Bronchial epithelial cell (primary cell): ENCODE results near the gene PSMC3. TPM values are rescaled to one million over a fixed set of nuclear protein-coding genes. Genes with fewer than 3 reads are reported as not detected.
A peak's percentile ranks its signal among the peaks of the same experiment; 100 is the strongest.

Source experiments
- DNase-seq: peaks from one replicate; pipeline ENCODE4 v3.0.0-alpha.2; 2010; ENCODE audit warnings: low read depth
- FAIRE-seq: peaks from 2 replicates; lab custom pipeline; 2011; peaks lifted over from hg19 to GRCh38; lab: Jason Lieb, UNC
- H3K27me3 ChIP-seq: 2 replicates; pipeline ENCODE4 v1.5.1; 2011; ENCODE audit warnings: low read length; ENCODE audit not compliant: control insufficient read depth, insufficient read depth
- H3K36me3 ChIP-seq: 2 replicates; pipeline ENCODE4 v1.5.1; 2011; ENCODE audit warnings: low read length; ENCODE audit not compliant: control insufficient read depth, insufficient read depth
- H3K4me3 ChIP-seq: 2 replicates; pipeline ENCODE4 v1.5.1; 2011; ENCODE audit warnings: mild to moderate bottlenecking, low read depth, low read length, control low read depth
- total RNA-seq: library from RNA; depleted of rRNA; stranded (reverse); fragments of >200 nt; gene quantifications from 2 replicates; pipeline ENCODE4 v1.2.1, GENCODE V29; 2014
- TF ChIP-seq, protein P1 (sequence below): IDR thresholded peaks from 2 replicates; pipeline ENCODE4 v1.5.1; 2011; ENCODE audit warnings: mild to moderate bottlenecking, moderate library complexity, low read length, control low read depth, inconsistent platforms; ENCODE audit not compliant: insufficient read depth, severe bottlenecking

PSMC3 gene
- total RNA-seq, 1 donor from 2014 or later, result 141 TPM

DNA sequence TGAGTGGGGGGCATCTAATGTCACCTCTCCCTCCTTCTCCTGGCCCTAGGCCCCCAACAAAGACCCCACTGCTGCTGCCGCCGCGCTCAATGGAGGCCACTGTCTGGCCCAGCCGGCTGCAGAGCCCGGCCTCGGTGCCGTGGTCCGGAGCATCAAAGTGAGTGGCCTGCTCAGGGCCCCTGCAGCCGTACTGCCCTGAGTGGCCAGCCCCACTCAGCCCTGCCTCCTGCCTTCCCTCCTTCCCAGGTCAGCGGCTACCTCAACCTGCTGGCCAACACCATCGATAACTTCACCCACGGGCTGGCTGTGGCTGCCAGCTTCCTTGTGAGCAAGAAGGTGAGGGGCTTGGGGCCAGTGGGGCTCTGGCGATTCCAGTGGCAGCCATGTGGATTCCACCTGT lies 12.9 kb downstream of the PSMC3 start:
- TF ChIP-seq, protein P1, sequence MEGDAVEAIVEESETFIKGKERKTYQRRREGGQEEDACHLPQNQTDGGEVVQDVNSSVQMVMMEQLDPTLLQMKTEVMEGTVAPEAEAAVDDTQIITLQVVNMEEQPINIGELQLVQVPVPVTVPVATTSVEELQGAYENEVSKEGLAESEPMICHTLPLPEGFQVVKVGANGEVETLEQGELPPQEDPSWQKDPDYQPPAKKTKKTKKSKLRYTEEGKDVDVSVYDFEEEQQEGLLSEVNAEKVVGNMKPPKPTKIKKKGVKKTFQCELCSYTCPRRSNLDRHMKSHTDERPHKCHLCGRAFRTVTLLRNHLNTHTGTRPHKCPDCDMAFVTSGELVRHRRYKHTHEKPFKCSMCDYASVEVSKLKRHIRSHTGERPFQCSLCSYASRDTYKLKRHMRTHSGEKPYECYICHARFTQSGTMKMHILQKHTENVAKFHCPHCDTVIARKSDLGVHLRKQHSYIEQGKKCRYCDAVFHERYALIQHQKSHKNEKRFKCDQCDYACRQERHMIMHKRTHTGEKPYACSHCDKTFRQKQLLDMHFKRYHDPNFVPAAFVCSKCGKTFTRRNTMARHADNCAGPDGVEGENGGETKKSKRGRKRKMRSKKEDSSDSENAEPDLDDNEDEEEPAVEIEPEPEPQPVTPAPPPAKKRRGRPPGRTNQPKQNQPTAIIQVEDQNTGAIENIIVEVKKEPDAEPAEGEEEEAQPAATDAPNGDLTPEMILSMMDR, result no peak
- H3K4me3 ChIP-seq, result no peak overlapping the region
- no peak for DNase-seq
- no peak for FAIRE-seq
- peaks cover 33% of the 10 kb centered on the region for H3K36me3 ChIP-seq
- no peaks in the 10 kb centered on the region for H3K27me3 ChIP-seq

DNA sequence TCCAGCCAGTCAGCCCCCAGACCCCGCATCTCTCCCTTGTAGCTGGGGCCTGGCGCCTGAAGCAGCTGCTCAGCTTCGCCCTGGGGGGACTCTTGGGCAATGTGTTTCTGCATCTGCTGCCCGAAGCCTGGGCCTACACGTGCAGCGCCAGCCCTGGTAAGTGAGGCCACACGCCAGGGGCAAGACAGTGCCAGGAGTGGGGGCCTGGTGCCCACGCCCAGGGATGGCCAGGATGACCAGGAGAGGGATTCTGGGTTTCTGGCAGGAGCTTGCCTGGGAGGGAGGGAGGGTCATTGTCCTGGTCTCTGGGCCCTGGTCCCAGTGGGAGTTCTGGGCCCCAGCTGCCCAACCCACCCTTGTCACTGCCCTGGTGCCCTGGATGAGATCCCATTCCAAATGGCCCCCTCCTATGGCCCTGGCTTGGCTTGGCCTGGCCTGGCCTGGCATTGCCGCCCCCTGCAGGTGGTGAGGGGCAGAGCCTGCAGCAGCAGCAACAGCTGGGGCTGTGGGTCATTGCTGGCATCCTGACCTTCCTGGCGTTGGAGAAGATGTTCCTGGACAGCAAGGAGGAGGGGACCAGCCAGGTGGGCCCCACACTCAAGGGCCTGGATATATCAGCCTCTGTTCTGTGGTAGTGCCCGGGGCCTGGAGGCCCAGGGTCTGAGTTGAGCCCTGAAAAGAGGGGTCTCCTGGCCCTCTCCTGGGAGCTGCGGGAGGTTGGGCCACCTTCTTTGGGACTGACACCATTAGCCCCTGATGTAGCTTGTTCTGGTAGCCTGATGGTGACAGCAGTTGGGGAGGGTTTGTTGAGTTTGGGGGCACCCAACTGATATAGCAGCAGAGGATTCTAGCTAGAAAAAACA lies 14.1 kb downstream of the PSMC3 start:
- TF ChIP-seq, protein P1, result peak; percentile 81
- DNase-seq (no peak), FAIRE-seq (no peak)
- Histone ChIP-seq H3K27me3 (no peaks in the 10 kb centered on the region), H3K4me3 (no peak overlapping the region), H3K36me3 (peaks cover 29% of the 10 kb centered on the region)

DNA sequence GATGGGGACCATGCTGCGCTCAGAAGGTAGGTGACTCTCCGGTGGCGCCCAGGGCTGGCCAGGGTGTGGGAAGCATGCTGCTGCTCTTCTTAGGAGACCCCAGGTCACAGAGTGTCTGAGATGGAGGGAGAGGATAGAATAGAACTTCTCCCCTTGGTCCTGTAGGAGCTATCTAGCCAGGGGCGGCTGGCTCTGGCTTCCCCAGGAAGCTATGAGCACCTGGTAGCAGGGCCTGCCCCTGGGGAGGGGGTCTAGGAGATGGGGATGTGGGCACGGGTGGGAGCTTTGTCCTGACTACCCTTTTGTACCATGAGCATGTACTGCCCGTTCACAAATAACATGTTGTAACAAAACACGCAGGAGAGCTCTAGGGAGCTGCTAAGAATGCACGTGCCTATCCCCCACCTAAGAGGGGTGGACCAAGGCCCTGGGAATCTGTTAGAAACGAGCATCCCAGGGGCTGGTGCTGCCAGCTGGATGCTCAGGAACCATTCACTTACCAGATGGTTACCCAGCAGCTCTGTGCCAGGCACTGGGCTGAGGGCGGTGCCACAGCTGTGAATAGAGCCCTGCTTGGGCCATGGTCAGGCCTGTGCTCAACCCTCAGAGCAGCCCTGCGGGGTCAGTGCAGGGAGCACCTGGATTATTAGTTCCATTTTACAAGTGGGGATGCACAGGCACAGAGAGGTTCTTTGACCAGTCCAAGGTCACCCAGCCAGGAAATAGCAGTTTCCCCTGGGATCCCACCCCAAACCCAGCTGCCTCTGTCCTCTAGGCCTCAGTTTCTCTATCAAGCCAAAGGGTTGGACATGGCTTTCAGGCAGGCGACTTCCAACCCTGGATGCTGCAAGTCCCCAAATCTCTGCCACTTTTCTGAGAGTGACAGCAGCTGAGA lies 15.6 kb downstream of the PSMC3 start:
- TF ChIP-seq, protein P1, result no peak
- no peak for DNase-seq

DNA sequence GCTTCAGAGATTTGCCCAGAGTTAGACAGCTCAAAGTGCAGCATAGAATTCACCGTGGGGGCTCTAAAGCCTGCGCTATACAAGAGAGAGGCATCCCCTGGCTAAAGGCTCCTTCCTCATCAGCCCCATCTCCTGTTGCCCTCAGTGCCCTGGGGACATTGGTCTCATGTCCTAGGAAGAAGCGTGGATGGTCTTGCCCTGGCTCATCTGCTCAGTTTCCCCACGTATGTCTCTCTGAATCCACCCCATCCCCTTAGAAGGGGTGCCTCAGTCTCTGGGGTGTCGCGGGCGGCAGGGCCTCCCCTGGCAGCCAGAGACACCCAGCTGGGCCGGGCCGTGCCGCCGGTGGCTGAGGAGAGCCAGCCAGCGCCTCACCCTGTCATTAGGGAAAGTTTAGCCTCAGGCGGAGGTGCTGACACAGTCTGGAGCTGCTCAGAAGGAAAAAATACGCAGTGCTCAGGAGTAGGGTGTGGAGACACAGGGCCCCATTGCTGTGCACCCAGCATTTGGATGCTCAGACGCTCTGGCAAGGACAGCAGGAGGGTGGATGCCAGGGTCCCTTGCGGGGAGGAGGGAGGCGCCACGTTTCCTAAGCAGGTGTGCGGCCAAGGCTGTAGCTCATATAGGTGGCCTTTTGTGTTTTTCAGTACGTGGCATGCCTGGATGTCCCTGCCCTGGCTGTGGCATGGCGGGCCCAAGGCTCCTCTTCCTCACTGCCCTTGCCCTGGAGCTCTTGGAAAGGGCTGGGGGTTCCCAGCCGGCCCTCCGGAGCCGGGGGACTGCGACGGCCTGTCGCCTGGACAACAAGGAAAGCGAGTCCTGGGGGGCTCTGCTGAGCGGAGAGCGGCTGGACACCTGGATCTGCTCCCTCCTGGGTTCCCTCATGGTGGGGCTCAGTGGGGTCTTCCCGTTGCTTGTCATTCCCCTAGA lies 16.5 kb downstream of the PSMC3 start:
- TF ChIP-seq, protein P1, result no peak
- H3K36me3 ChIP-seq, result peaks cover 23% of the 10 kb centered on the region
- peak overlapping the region; percentile 64 for H3K4me3 ChIP-seq
- H3K27me3 ChIP-seq, result no peaks in the 10 kb centered on the region
- DNase-seq, result peak; percentile 32
- no peak for FAIRE-seq

More for the DNA sequence above, 15.6 kb downstream of the PSMC3 start:
- no peak for FAIRE-seq
- Histone ChIP-seq H3K4me3 (no peak overlapping the region), H3K36me3 (peaks cover 27% of the 10 kb centered on the region), H3K27me3 (no peaks in the 10 kb centered on the region)

DNA sequence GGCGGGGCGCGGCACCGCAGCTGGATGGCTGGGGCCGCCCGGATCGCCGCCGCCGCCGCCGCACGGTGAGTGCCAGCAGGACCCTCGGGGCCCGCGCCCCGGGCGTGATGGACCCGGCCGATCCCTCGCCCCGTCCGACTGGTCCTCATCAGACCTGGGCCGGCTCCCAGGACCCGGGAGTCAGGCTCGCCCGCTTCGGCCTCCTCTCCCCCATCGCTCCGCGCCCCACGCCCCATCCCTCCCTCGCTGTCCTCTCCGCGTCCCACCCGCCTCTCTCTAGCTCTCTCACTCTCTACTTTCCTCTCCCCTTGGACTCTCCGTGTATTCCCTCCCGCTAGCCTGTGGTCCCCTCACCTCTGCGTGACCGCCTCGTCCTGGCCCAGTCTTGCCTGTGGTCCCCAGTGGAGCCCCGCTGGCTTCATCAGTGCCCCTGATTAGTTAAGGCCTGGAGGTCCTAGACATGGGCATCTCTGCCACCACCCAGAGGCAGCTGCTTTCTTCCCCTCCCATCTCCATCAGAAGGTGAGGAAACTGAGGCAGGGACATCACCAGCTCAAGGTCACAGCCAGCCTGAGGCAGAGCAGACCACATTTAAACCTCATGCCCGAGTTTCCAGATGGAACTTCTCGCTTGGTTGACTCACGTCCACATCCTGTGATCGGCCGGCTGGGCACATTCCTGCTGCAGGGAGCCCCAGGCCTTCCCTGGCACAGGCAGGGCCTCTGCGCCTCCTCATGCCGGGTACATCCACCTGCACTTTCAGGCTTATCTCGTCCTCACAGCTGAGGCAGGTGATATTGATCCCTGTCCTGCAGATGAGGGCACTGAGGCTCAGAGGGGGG lies 17.4 kb downstream of the PSMC3 start:
- TF ChIP-seq, protein P1, result no peak
- no peak for FAIRE-seq
- peak; percentile 76 for DNase-seq
- Histone ChIP-seq H3K4me3 (peak overlapping the region; percentile 64), H3K27me3 (no peaks in the 10 kb centered on the region), H3K36me3 (peaks cover 19% of the 10 kb centered on the region)
